SH-SY5Y (cell line): ENCODE measurements around the gene MRPL34.

Source experiments
- GATA2 ChIP-seq: IDR thresholded peaks from 2 replicates; pipeline ENCODE4 v1.6.1; 2011; ENCODE audit warnings: mild to moderate bottlenecking, low read depth, low read length
- GATA3 ChIP-seq: IDR thresholded peaks from 2 replicates; pipeline ENCODE4 v1.6.1; 2011; ENCODE audit warnings: low read depth, mild to moderate bottlenecking, low read length, moderate library complexity

GRCh38 chr19:17259934-17260333 is 45.7 kb upstream of the MRPL34 start:
- TF ChIP-seq GATA2 (no peak), GATA3 (no peak)
